Upper lobe of right lung (tissue), 1 donor: Measurements from ENCODE around the gene ELAVL3. TPM values are rescaled to one million over a fixed set of nuclear protein-coding genes. Genes with fewer than 3 reads are reported as not detected.
A peak's percentile ranks its signal among the peaks of the same experiment; 100 is the strongest.
"Not testable (repeated sequence)": the region's sequence is repeated elsewhere in the genome, so short reads cannot be mapped to it uniquely, and the experiment has no call there.

Source experiments
- ATAC-seq: fragments of 200-7000 bp; cut with Tn5 transposase; one replicate; pipeline ENCODE4 v1.9.1; 2020; ENCODE audit warnings: mild to moderate bottlenecking, moderate library complexity
- DNase-seq: peaks from one replicate; pipeline ENCODE4 v3.0.0-alpha.2; 2020
- H3K27ac ChIP-seq: fragments of 200-600 bp; one replicate; pipeline ENCODE4 v1.8.0; 2022
- H3K27me3 ChIP-seq: fragments of 200-600 bp; one replicate; pipeline ENCODE4 v1.8.0; 2022; ENCODE audit warnings: mild to moderate bottlenecking
- H3K36me3 ChIP-seq: fragments of 200-600 bp; one replicate; pipeline ENCODE4 v1.8.0; 2022
- H3K4me1 ChIP-seq: fragments of 200-600 bp; one replicate; pipeline ENCODE4 v1.8.0; 2022
- H3K4me3 ChIP-seq: fragments of 200-600 bp; one replicate; pipeline ENCODE4 v1.8.0; 2022; ENCODE audit warnings: mild to moderate bottlenecking
- H3K9me3 ChIP-seq: fragments of 200-600 bp; one replicate; pipeline ENCODE4 v1.8.0; 2022
- intact Hi-C: fragments of 100-400 bp; cut with DNase I; formaldehyde crosslinking; loops from one replicate; pipeline ENCODE4 v1.11.0; 2022
- total RNA-seq: library from RNA; stranded (reverse); fragmentation: NEBNext Ultra II Directional; extraction: Animal tissue kit (Norgen Biotek cat#: 25700); gene quantifications from one replicate; pipeline ENCODE4 v1.2.1, GENCODE V29; 2021
- TF ChIP-seq, protein P1 (sequence below): fragments of 200-600 bp; IDR thresholded peaks from one replicate; pipeline ENCODE4 v1.8.0; 2022; ENCODE audit warnings: antibody characterized with exemption
- donor health status: DM: no; HTN: yes; CAD: no; lungs with severe emphysema.

ELAVL3 gene
- total RNA-seq, 1 donor from 2014 or later = not detected

DNA sequence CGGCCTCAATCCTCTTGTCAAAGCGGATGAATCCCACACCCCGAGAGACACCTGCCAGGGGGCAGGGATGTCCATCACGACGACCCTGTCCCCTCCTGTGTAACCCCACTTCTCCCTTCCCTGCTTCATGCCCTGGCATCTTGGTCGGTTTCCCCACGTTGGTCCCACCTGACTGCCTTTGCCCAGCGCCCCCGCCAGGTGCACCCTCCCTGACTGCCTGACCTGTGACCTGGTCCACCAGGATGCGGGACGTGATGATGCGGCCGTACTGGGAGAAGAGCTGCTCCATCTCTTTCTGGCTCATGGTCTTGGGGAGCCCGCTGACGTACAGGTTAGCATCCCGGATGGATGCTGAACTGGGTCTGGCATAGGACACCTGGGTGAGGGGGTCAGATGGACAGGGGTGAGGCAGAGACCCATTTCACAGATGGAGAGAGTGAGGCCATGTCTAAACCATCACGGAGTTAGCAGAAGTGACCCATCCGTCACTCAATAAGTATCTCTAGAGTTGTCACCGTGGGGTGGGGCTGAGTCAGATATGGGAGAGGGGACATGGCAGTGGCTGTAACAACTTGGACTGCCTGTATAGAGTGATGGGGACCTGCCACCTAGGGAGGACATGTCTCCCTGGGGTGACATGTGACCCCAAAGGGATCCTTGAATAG is 22.5 kb downstream of the ELAVL3 start:
- peak; percentile 6 for ATAC-seq
- Histone ChIP-seq H3K4me3 (no peak overlapping the region), H3K36me3 (no peaks in the 10 kb centered on the region), H3K4me1 (no peaks in the 10 kb centered on the region), H3K9me3 (no peaks in the 10 kb centered on the region), H3K27me3 (peaks cover 6% of the 10 kb centered on the region), H3K27ac (no peak overlapping the region)
- intact Hi-C loops = no loop called here
- TF ChIP-seq, protein P1, sequence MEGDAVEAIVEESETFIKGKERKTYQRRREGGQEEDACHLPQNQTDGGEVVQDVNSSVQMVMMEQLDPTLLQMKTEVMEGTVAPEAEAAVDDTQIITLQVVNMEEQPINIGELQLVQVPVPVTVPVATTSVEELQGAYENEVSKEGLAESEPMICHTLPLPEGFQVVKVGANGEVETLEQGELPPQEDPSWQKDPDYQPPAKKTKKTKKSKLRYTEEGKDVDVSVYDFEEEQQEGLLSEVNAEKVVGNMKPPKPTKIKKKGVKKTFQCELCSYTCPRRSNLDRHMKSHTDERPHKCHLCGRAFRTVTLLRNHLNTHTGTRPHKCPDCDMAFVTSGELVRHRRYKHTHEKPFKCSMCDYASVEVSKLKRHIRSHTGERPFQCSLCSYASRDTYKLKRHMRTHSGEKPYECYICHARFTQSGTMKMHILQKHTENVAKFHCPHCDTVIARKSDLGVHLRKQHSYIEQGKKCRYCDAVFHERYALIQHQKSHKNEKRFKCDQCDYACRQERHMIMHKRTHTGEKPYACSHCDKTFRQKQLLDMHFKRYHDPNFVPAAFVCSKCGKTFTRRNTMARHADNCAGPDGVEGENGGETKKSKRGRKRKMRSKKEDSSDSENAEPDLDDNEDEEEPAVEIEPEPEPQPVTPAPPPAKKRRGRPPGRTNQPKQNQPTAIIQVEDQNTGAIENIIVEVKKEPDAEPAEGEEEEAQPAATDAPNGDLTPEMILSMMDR = no peak
- DNase-seq = no peak

DNA sequence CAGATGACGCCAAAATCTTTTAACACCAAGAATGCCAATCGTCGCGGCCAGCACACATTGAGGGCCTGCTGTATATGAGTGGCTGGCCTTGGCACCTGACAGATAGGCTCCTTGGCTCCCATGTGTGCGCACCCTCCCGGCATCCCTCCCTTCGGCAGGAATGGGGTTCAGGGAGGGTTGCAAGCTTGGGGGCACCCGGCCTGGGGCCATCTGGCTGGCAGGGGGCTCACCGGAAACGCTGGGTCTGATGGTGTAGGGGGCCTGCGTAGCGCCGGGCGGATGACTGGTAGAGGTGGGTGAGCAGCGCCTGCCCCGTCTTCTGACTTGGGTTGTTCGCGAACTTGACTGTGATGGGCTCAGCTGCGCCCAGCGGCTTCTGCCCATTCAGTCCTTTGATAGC is 23.0 kb downstream of the ELAVL3 start:
- H3K27ac ChIP-seq = no peak overlapping the region
- intact Hi-C loops = no loop called here
- no peak for ATAC-seq

DNA sequence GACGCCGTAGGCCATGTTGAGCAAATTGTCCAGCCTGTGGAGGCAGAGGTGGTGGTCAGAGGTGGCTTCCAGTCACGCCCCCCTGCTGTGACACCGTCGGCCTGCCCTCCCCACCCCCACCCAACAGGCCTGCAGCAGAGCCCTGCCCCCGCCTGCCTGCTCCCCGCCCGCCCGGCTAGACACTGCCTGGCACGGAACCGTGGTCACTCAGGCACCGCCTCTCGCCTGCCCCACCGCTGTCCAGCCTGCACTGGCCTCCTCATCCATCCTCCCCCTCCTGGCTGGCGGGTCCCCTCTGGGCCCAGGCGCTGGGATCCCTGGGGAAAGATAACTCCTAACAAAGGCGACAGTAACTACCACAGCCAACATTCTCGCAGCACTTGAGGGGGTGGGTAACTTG is 23.7 kb downstream of the ELAVL3 start:
- TF ChIP-seq, protein P1 = no peak
- Histone ChIP-seq H3K27ac (no peak overlapping the region), H3K27me3 (peaks cover 6% of the 10 kb centered on the region), H3K9me3 (no peaks in the 10 kb centered on the region), H3K4me3 (no peak overlapping the region), H3K36me3 (no peaks in the 10 kb centered on the region), H3K4me1 (no peaks in the 10 kb centered on the region)
- ATAC-seq (peak; percentile 17), DNase-seq (no peak)
- intact Hi-C loops = no loop called here

More for the DNA sequence above, 23.0 kb downstream of the ELAVL3 start:
- H3K27me3 ChIP-seq = peaks cover 6% of the 10 kb centered on the region
- no peaks in the 10 kb centered on the region for H3K36me3 ChIP-seq
- no peaks in the 10 kb centered on the region for H3K4me1 ChIP-seq
- TF ChIP-seq, protein P1 = no peak
- DNase-seq = no peak
- no peak overlapping the region for H3K4me3 ChIP-seq
- no peaks in the 10 kb centered on the region for H3K9me3 ChIP-seq

DNA sequence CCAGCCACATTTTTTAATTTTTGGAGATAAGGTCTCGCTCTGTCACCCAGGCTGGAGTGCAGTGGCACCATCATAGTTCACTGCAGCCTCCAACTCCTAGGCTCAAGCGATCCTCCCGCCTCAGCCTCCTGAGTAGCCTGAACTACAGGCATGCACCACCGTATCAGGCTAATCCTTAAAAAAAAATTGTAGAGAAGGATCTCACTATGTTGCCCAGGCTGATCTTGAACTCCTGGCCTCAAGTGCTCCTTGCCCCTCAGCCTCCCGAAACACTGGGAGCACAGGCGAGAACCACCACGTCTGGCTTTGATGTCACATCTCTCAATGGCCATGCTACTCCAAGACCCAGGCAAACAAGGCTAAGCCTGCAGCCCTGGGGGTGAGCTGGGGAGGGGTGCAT is 24.2 kb downstream of the ELAVL3 start:
- no peaks in the 10 kb centered on the region for H3K9me3 ChIP-seq
- no peak for ATAC-seq
- intact Hi-C loops = no loop called here
- H3K27me3 ChIP-seq = peaks cover 6% of the 10 kb centered on the region
- DNase-seq = no peak
- H3K27ac ChIP-seq = no peak overlapping the region
- no peaks in the 10 kb centered on the region for H3K36me3 ChIP-seq
- TF ChIP-seq, protein P1 = no peak
- no peaks in the 10 kb centered on the region for H3K4me1 ChIP-seq
- no peak overlapping the region for H3K4me3 ChIP-seq

DNA sequence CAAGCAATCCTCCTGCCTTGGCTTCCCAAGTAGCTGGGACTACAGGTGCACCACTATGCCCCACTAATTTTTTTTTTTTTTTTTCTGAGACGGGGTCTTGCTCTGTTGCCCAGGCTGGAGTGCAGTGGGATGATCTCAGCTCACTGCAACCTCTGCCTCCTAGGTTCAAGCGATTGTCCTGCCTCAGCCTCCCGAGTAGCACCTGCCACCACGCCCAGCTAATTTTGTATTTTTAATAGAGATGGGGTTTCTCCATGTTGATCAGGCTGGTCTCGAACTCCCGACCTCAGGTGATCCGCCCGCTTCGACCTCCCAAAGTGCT is 25.7 kb downstream of the ELAVL3 start:
- intact Hi-C loops, H3K27me3 ChIP-seq, ATAC-seq: not testable (repeated sequence)

DNA sequence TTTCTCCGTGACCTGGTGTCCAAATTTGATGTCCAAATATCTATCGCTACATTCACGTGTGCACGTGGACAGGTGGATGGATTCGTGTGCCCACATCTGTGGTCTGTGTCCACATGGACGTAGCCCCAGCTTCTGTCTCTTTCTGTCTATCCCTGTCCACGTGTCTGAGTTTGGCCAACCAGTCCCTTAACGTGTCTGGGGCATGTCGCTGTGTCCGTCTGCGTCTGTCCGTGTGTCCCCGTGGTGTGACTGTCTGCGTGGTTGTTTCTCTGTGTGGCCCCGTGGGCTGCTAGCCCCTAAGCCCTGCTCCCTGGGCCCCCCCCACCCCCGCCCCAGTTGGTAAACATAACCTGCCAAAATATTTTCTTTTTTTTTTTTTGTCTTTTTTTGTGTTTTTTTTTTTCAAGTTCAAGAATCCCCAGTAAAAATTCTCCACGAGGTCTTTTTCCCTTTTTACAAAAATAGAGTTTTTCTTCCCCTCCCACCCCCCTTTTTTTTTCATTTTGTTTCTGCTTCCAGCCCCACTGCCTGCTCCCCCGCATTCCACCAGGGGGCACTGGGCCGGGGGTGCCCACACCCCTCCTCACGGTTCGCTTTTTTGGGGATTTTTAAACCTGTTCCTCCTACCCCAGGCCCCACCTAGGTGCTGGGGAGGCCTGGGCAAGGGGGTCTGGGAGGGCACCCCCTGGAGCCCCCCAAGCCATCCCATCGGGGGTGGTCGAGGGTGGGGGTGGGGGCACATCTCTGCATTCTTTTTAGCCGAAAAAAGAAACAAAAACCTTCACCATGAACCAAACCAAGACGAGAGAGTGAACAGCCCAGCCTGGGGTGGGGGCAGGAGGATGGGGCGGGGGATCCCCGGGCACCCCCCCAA is 27.1 kb downstream of the ELAVL3 start:
- TF ChIP-seq, protein P1 = peak; percentile 19
- Histone ChIP-seq H3K36me3 (peaks cover 12% of the 10 kb centered on the region), H3K4me1 (no peaks in the 10 kb centered on the region), H3K27me3 (no peaks in the 10 kb centered on the region), H3K27ac (no peak overlapping the region), H3K9me3 (no peaks in the 10 kb centered on the region), H3K4me3 (no peak overlapping the region)
- DNase-seq (no peak), ATAC-seq (no peak)
- intact Hi-C loops = no loop called here

More for the DNA sequence above, 25.7 kb downstream of the ELAVL3 start:
- H3K4me3 ChIP-seq, H3K27ac ChIP-seq, H3K36me3 ChIP-seq, H3K4me1 ChIP-seq, DNase-seq, H3K9me3 ChIP-seq: not testable (repeated sequence)
